Keratinocyte (primary cell): Measurements from ENCODE around the gene GRIN1. TPM values are rescaled to one million over a fixed set of nuclear protein-coding genes. Genes with fewer than 3 reads are reported as not detected.

Source experiments
- DNase-seq: peaks from one replicate; pipeline ENCODE4 v3.0.0-alpha.2; 2011; ENCODE audit warnings: low read depth, missing footprints, low spot score
- FAIRE-seq: peaks from 2 replicates; lab custom pipeline; 2011; peaks lifted over from hg19 to GRCh38; lab: Jason Lieb, UNC
- H2AFZ ChIP-seq: 2 replicates; pipeline ENCODE4 v1.6.0; 2012; ENCODE audit warnings: low read length, control low read depth, inconsistent platforms; ENCODE audit not compliant: control insufficient read depth
- H3K27ac ChIP-seq: 2 replicates; pipeline ENCODE4 v1.5.1; 2011; ENCODE audit warnings: low read length; ENCODE audit not compliant: control insufficient read depth, insufficient read depth
- H3K27me3 ChIP-seq: 3 replicates; pipeline ENCODE4 v1.6.0; 2011; ENCODE audit warnings: low read length; ENCODE audit not compliant: control insufficient read depth, insufficient read depth; ENCODE audit errors: extremely low read depth
- H3K36me3 ChIP-seq, 2 experiments: 2 replicates in 1 of 2; 3 replicates in 1 of 2; pipeline ENCODE4 v1.5.1; 2011; ENCODE audit warnings: low read length in 2 of 2, mild to moderate bottlenecking in 1 of 2; ENCODE audit not compliant: control insufficient read depth in 2 of 2, insufficient read depth in 2 of 2; ENCODE audit errors: extremely low read depth in 1 of 2
- H3K4me1 ChIP-seq: 3 replicates; pipeline ENCODE4 v1.5.1; 2011; ENCODE audit warnings: low read length; ENCODE audit not compliant: control insufficient read depth, insufficient read depth; ENCODE audit errors: extremely low read depth
- H3K4me2 ChIP-seq: 3 replicates; pipeline ENCODE4 v1.6.0; 2011; ENCODE audit warnings: low read depth, low read length; ENCODE audit not compliant: control insufficient read depth, insufficient read depth; ENCODE audit errors: extremely low read depth
- H3K4me3 ChIP-seq, 3 experiments: fragments of 200-600 bp in 1 of 3; sonication (generic) in 1 of 3; 2 replicates in 2 of 3; 3 replicates in 1 of 3; pipeline ENCODE4 v1.5.1; 2011 to 2016; ENCODE audit warnings: low read length in 3 of 3, mild to moderate bottlenecking in 3 of 3, control low read depth in 2 of 3, inconsistent platforms in 1 of 3, low read depth in 1 of 3, mixed read lengths in 1 of 3, mixed run types in 1 of 3, moderate library complexity in 1 of 3; ENCODE audit not compliant: control insufficient read depth in 2 of 3, insufficient read depth in 2 of 3; ENCODE audit errors: extremely low read depth in 1 of 3
- H3K79me2 ChIP-seq: 2 replicates; pipeline ENCODE4 v1.6.0; 2012; ENCODE audit warnings: low read length; ENCODE audit not compliant: control insufficient read depth, insufficient read depth
- H3K9ac ChIP-seq: 3 replicates; pipeline ENCODE4 v1.6.0; 2011; ENCODE audit warnings: low read length; ENCODE audit not compliant: control insufficient read depth, insufficient read depth; ENCODE audit errors: extremely low read depth
- H3K9me1 ChIP-seq: 3 replicates; pipeline ENCODE4 v1.6.0; 2011; ENCODE audit warnings: low read length; ENCODE audit not compliant: control insufficient read depth, insufficient read depth; ENCODE audit errors: extremely low read depth
- H3K9me3 ChIP-seq: 2 replicates; pipeline ENCODE4 v1.5.1; 2012; ENCODE audit warnings: low read depth, low read length; ENCODE audit not compliant: control insufficient read depth
- H4K20me1 ChIP-seq: 3 replicates; pipeline ENCODE4 v1.6.0; 2011; ENCODE audit warnings: low read length; ENCODE audit not compliant: control insufficient read depth, insufficient read depth; ENCODE audit errors: extremely low read depth
- CTCF ChIP-seq, 3 experiments: IDR thresholded peaks in 1 of 3; conservative IDR thresholded peaks in 1 of 3; optimal IDR thresholded peaks in 1 of 3; 2 replicates in 2 of 3; 3 replicates in 1 of 3; pipeline versions ENCODE3 to v1.5.1; 2011; ENCODE audit warnings: low read length in 3 of 3, mild to moderate bottlenecking in 3 of 3, moderate library complexity in 2 of 3, control low read depth in 1 of 3, inconsistent platforms in 1 of 3; ENCODE audit not compliant: insufficient read depth in 2 of 3; ENCODE audit errors: extremely low read depth in 1 of 3
- EZH2 ChIP-seq: IDR thresholded peaks from one replicate; pipeline ENCODE4 v1.6.1; 2012; ENCODE audit warnings: inconsistent platforms, mild to moderate bottlenecking, low read length, moderate library complexity
- dilution Hi-C: fragments of 300-500 bp; cut with MboI; formaldehyde crosslinking; loops from one replicate; pipeline ENCODE4 v1.7.0; 2020; ENCODE audit warnings: low sequenced_read_pairs; ENCODE audit not compliant: extremely low pct_ligation_motif_present
- polyA plus RNA-seq, 5 experiments: library from polyadenylated mRNA; depleted of rRNA in 3 of 5; stranded (reverse) in 3 of 5; stranded (forward) in 1 of 5; unstranded in 1 of 5; fragments of >200 nt; gene quantifications; 1 replicate in 1 of 5; 2 replicates in 3 of 5; 3 replicates in 1 of 5; pipeline versions ENCODE4 v1.2.1 to v1.2.3, GENCODE V29; 2011 to 2012; ENCODE audit warnings: missing spikeins in 2 of 5, low read depth in 1 of 5, low replicate concordance in 1 of 5

The GRIN1 gene
- polyA plus RNA-seq, 1 donor (not counting 4 experiments of a cell fraction or from before 2014, with no cell fraction given) = 0.03 TPM

DNA sequence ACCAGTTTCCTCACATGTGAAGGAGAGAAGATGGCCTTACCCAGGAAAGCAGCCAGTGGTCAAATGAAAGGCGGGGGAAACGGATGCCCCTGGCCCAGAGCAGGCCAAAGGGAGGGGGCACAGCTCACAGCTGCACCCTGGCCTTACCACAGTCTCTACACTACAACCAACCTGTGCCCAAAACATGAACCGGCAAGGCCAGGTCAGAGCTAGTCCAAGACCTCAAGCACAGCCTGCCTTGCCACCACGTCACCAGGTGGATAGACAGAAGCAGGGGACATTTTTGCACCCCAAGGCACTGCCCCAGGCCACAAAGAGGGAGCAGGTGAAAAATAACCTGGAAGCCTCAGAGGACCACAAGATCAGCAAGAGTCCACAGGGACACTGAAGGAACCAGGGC is 4.5 kb downstream of the GRIN1 start:
- H3K9ac ChIP-seq = no peak overlapping the region
- no peak for TF ChIP-seq EZH2
- TF ChIP-seq CTCF (optimal IDR thresholded peaks at IDR 0.05 in 1 of 3, IDR thresholded peaks at IDR 0.05 in 1 of 3, conservative IDR thresholded peaks at IDR 0.05 in 1 of 3; ENCODE audit: extremely low read depth in 1 of 3, insufficient read depth in 2 of 3, low read length in 3 of 3) = no peak

DNA sequence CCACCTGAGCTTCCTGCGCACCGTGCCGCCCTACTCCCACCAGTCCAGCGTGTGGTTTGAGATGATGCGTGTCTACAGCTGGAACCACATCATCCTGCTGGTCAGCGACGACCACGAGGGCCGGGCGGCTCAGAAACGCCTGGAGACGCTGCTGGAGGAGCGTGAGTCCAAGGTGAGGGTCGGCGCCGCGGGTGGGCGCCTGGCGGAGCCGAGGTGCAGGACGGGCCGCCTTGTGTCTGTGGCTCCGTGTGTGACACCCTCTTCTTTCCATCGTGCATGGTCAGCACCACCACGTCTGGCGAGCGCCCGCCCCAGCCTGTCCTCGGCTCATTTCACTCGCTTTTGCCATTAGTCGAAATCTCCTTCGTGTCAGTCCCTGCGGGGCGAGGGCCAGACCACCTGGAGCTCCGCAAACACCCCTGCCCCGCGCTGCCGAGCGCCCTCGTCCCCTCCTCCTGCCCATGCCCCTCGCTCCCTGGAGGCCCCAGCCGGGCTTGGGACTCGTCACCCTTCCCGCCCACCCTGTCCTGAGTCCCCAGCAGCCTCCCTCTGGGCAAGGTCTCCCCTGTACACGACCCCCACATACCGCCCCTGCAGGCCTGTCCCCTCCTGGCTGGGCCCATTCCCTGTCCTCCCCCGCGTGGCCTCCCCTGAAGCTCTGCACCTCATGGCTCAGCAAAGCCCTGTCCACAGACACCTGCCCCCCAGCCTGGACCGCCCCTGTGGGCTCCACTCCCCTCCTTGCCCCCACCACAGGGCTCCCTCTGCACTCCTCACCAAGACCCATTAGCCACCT is 7.0 kb downstream of the GRIN1 start:
- Histone ChIP-seq H3K9me1 (no peaks in the 10 kb centered on the region), H3K79me2 (no peaks in the 10 kb centered on the region), H3K9me3 (no peaks in the 10 kb centered on the region), H3K27ac (no peak overlapping the region), H3K4me1 (no peaks in the 10 kb centered on the region), H3K36me3 (no peaks in the 10 kb centered on the region), H3K4me2 (no peak overlapping the region), H3K9ac (no peak overlapping the region), H3K27me3 (peaks cover 25% of the 10 kb centered on the region), H2AFZ (no peak overlapping the region), H4K20me1 (no peaks in the 10 kb centered on the region), H3K4me3 (no peak overlapping the region)
- DNase-seq (no peak), FAIRE-seq (no peak)
- dilution Hi-C loops = no loop called here
- no peak for TF ChIP-seq CTCF (optimal IDR thresholded peaks at IDR 0.05 in 1 of 3, IDR thresholded peaks at IDR 0.05 in 1 of 3, conservative IDR thresholded peaks at IDR 0.05 in 1 of 3; ENCODE audit: extremely low read depth in 1 of 3, insufficient read depth in 2 of 3, low read length in 3 of 3)
- no peak for TF ChIP-seq EZH2

More for the DNA sequence above, 4.5 kb downstream of the GRIN1 start:
- Histone ChIP-seq H3K9me1 (no peaks in the 10 kb centered on the region), H3K9me3 (no peaks in the 10 kb centered on the region), H3K4me1 (no peaks in the 10 kb centered on the region), H3K4me2 (no peak overlapping the region), H3K79me2 (no peaks in the 10 kb centered on the region), H3K27ac (no peak overlapping the region), H3K27me3 (peaks cover 47% of the 10 kb centered on the region), H3K36me3 (no peaks in the 10 kb centered on the region), H4K20me1 (no peaks in the 10 kb centered on the region), H2AFZ (no peak overlapping the region), H3K4me3 (no peak overlapping the region)
- DNase-seq (no peak), FAIRE-seq (no peak)
- dilution Hi-C loops = no loop called here
